MM.1S (cell line): Measurements from ENCODE around the gene RNF220.

ENCODE experiments used
- CTCF ChIP-seq: fragments of 300-600 bp; sonication (generic); IDR thresholded peaks from 2 replicates; pipeline ENCODE4 v1.5.1; 2016; ENCODE audit warnings: antibody characterized with exemption, low read length, mixed read lengths
- EZH2 ChIP-seq: fragments of 300-600 bp; sonication (generic); optimal IDR thresholded peaks from 2 replicates; pipeline ENCODE3; 2017; ENCODE audit warnings: low read depth, mild to moderate bottlenecking, antibody characterized with exemption, low read length, mixed read lengths

- TF ChIP-seq CTCF (no peak), EZH2 (no peak)
Measured at GRCh38 chr1:44405798-44406736, 1.0 kb downstream of the RNF220 start.
